K562 (cell line): ENCODE measurements around the gene SLC37A4. TPM values are rescaled to one million over a fixed set of nuclear protein-coding genes. Genes with fewer than 3 reads are reported as not detected.
A peak's percentile ranks its signal among the peaks of the same experiment; 100 is the strongest.

ENCODE experiments used
- ATAC-seq: fragments of 200-7000 bp; cut with Tn5 transposase; 3 replicates; pipeline ENCODE4 v1.9.1; 2020; ENCODE audit warnings: moderate library complexity
- BruUV-seq: library from RNA; stranded (reverse); fragments of 400-500 nt; replicated peaks from 2 replicates; lab custom pipeline; 2021; lab: Mats Ljungman, UMichigan
- CTCF ChIA-PET: fragments of 300-600 bp; formaldehyde crosslinking; extraction: SDS; loops from one replicate; lab custom pipeline; 2021; ENCODE audit warnings: low intra/inter-chr PET ratio; lab: Yijun Ruan, JAX
- POLR2A ChIA-PET: fragments of 300-600, 350-650 bp; sonication (Branson Sonifier 250); formaldehyde crosslinking; extraction: SDS; loops from one replicate; lab custom pipeline; 2021; ENCODE audit warnings: antibody characterized with exemption, inconsistent platforms; lab: Yijun Ruan, JAX
- DNase-seq, 4 experiments: peaks; one replicate each; pipeline versions ENCODE4 v3.0.0 to v3.0.0-alpha.2; 2011 to 2018; ENCODE audit warnings: low spot score in 3 of 4, mixed read lengths in 3 of 4; ENCODE audit errors: extremely low read depth in 1 of 4
- FAIRE-seq: peaks from 2 replicates; lab custom pipeline; 2011; peaks lifted over from hg19 to GRCh38; lab: Jason Lieb, UNC
- H2AFZ ChIP-seq: 2 replicates; pipeline ENCODE4 v1.6.0; 2011; ENCODE audit warnings: low read depth, low read length, control low read depth, inconsistent platforms
- H3K27ac ChIP-seq: fragments of 200-600 bp; 3 replicates; pipeline ENCODE4 v1.8.0; 2011; ENCODE audit warnings: low read depth, mild to moderate bottlenecking, control low read depth, inconsistent platforms, low read length, moderate library complexity, mixed read lengths; ENCODE audit errors: extremely low read depth
- H3K27me3 ChIP-seq, 2 experiments: fragments of 300-600 bp in 1 of 2; 2 replicates in 1 of 2; 3 replicates in 1 of 2; pipeline versions ENCODE4 v1.6.0 to v1.8.0; 2011; ENCODE audit warnings: inconsistent platforms in 2 of 2, low read length in 2 of 2, mild to moderate bottlenecking in 1 of 2, mixed read lengths in 1 of 2, moderate library complexity in 1 of 2; ENCODE audit not compliant: control insufficient read depth in 2 of 2, insufficient read depth in 2 of 2
- H3K36me3 ChIP-seq: fragments of 300-600 bp; 3 replicates; pipeline ENCODE4 v1.8.0; 2011; ENCODE audit warnings: mild to moderate bottlenecking, low read length, inconsistent platforms; ENCODE audit not compliant: control insufficient read depth, insufficient read depth
- H3K4me1 ChIP-seq, 2 experiments: fragments of 200-600 bp in 1 of 2; replicated peaks in 1 of 2; 2 replicates in 1 of 2; 3 replicates in 1 of 2; pipeline versions ENCODE4 v1.5.1 to v1.8.0; 2011; ENCODE audit warnings: inconsistent platforms in 2 of 2, low read length in 2 of 2, mild to moderate bottlenecking in 1 of 2, mixed read lengths in 1 of 2, moderate library complexity in 1 of 2; ENCODE audit not compliant: control insufficient read depth in 2 of 2, insufficient read depth in 2 of 2
- H3K4me2 ChIP-seq: 2 replicates; pipeline ENCODE4 v1.6.1; 2011; ENCODE audit warnings: low read length, control low read depth, inconsistent platforms, mixed read lengths; ENCODE audit not compliant: insufficient read depth
- H3K4me3 ChIP-seq: fragments of 200-600 bp; sonication (generic), shearing (Covaris generic); 2 replicates; pipeline ENCODE4 v1.5.1; 2016; ENCODE audit warnings: control low read depth, inconsistent platforms
- H3K79me2 ChIP-seq: fragments of 200-600 bp; 3 replicates; pipeline ENCODE4 v1.8.0; 2011; ENCODE audit warnings: low read length, inconsistent platforms; ENCODE audit not compliant: control insufficient read depth, insufficient read depth
- H3K9ac ChIP-seq, 2 experiments: 2 replicates each; pipeline versions ENCODE4 v1.6.0 to v1.6.1; 2011; ENCODE audit warnings: low read depth in 2 of 2, low read length in 2 of 2, control low read depth in 1 of 2, inconsistent platforms in 1 of 2, mild to moderate bottlenecking in 1 of 2, mixed read lengths in 1 of 2; ENCODE audit not compliant: insufficient read depth in 1 of 2
- H3K9me1 ChIP-seq: one replicate; pipeline ENCODE4 v1.6.0; 2011; ENCODE audit warnings: inconsistent platforms, mild to moderate bottlenecking, low read length, moderate library complexity; ENCODE audit not compliant: control insufficient read depth, insufficient read depth
- H3K9me3 ChIP-seq: replicated peaks from 2 replicates; pipeline ENCODE4 v1.5.1; 2011; ENCODE audit warnings: low read depth, low read length, inconsistent platforms; ENCODE audit not compliant: control insufficient read depth, insufficient read depth
- H4K20me1 ChIP-seq: replicated peaks from 2 replicates; pipeline ENCODE4 v1.6.1; 2011; ENCODE audit warnings: low read length, inconsistent platforms, mixed read lengths; ENCODE audit not compliant: control insufficient read depth, insufficient read depth
- GTF2E2 ChIP-seq: fragments of 200-800 bp; sonication (Bioruptor generic); IDR thresholded peaks from 2 replicates; pipeline ENCODE4 v1.6.1; 2016; ENCODE audit warnings: missing genetic modification characterization, missing compliant biosample characterization
- HNRNPL ChIP-seq: fragments of 200-400 bp; formaldehyde crosslinking; IDR thresholded peaks from 2 replicates; pipeline ENCODE4 v1.6.1; 2017; ENCODE audit warnings: low read depth, mild to moderate bottlenecking, low read length
- KLF13 ChIP-seq: fragments of 450-650 bp; IDR thresholded peaks from 2 replicates; pipeline ENCODE4 v1.6.1; 2016; ENCODE audit warnings: missing genetic modification characterization, low read depth, mild to moderate bottlenecking, missing compliant biosample characterization, moderate library complexity, borderline replicate concordance
- MEF2A ChIP-seq: IDR thresholded peaks from 2 replicates; pipeline ENCODE4 v1.6.1; 2011; ENCODE audit warnings: low read depth, mild to moderate bottlenecking, low read length, moderate library complexity; ENCODE audit not compliant: control insufficient read depth
- RBFOX2 ChIP-seq: fragments of 200-400 bp; formaldehyde crosslinking; IDR thresholded peaks from 2 replicates; pipeline ENCODE4 v1.6.1; 2017; ENCODE audit warnings: low read depth, mild to moderate bottlenecking, low read length, moderate library complexity
- SMAD2 ChIP-seq: fragments of 150-350 bp; IDR thresholded peaks from 2 replicates; pipeline ENCODE4 v1.6.1; 2014; ENCODE audit warnings: low read depth, mild to moderate bottlenecking, low read length
- ZNF408 ChIP-seq: fragments of 250-450 bp; sonication (Bioruptor Pico); IDR thresholded peaks from 2 replicates; pipeline ENCODE4 v1.4.0; 2020; ENCODE audit warnings: low read depth, mild to moderate bottlenecking, moderate library complexity
- WGBS: fragments of 100-300 bp; shearing (Covaris generic); methylation state at CpG from one replicate; pipeline ENCODE4 v1.1.6; 2016; ENCODE audit warnings: low coverage, mixed read lengths; ENCODE audit not compliant: insufficient coverage; ENCODE audit errors: missing lambda C conversion rate; 5-methylcytosine and 5-hydroxymethylcytosine counted together
- in situ Hi-C: fragments of 300-500 bp; cut with MboI; formaldehyde crosslinking; loops from 4 replicates; pipeline ENCODE4 v1.15.0; 2018; ENCODE audit warnings: inconsistent platforms, mixed read lengths
- intact Hi-C: fragments of 100-400 bp; cut with micrococcal nuclease; formaldehyde crosslinking; loops from 2 replicates; pipeline ENCODE4 v1.14.2; 2022
- polyA plus RNA-seq, 8 experiments: library from polyadenylated mRNA; depleted of rRNA in 4 of 8; stranded (reverse) in 5 of 8; unstranded in 3 of 8; fragments of >200 nt; fragmentation: Nextera tagmentation in 2 of 8; fragmentation: Illumina TruSeq in 1 of 8; extraction: Ambion mirVana in 2 of 8; extraction: Trizol in 1 of 8; gene quantifications; 2 replicates each; pipeline versions ENCODE4 v1.2.1 to v1.2.3, GENCODE V29; 2011 to 2014; ENCODE audit warnings: inconsistent platforms in 1 of 8, missing spikeins in 1 of 8
- total RNA-seq, 7 experiments: library from RNA; depleted of rRNA in 6 of 7; stranded (reverse); fragments of >200 nt in 6 of 7; fragmentation: Illumina TruSeq in 2 of 7; extraction: Trizol in 2 of 7; gene quantifications; 2 replicates each; pipeline versions ENCODE4 v1.2.1 to v1.2.3, GENCODE V29; 2011 to 2021; ENCODE audit warnings: low replicate concordance in 1 of 7

SLC37A4 gene
- total and polyA plus RNA-seq, 9 of the 15 experiments (the other 6 are each of a cell fraction or from before 2014, with no cell fraction given), result 24.7 to 73.9 (median 40.7) TPM

DNA sequence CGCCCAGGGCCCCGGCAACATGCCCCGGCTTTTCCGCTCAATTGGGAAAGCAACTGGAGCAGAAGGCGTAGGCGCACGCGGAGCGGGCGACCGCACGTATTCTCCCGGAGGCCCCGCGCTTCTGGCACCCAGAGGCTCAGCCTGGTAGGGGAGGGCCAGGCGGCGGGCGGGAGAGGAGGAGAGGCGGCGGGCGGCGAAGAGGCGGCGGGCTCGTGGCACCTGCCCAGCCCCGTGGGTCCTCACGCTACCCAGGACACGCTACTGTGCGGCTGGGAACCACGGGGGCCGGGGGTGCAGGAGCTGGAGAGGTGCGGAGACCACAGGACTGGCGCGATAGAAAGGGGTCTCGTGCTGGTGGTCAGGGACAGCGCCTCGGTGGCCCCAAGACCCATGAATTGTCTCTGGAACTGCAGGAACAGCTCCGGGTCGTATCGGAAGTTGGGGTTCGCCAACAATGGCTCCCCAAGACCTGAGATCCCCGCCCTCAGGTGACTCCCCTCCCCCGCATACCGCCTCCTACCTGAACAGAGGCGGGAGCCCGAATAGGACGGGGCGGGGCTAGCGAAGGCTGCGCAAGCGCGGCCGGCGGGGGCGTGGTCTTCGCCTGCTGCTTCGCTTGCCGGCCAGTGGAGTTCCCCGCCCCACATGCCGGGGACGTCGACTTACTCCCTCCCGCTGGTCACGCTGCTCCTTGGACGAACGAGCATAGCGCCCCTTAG lies at the start of gene SLC37A4 (continued):
- TF ChIP-seq KLF13 (tag) (no peak; the same call in 1 of the 2 replicates), SMAD2 (no peak), MEF2A (no peak), GTF2E2 (tag) (no peak), ZNF408 (CRISPR knock-in tag) (no peak)

- H3K27ac ChIP-seq, result no peak overlapping the region
- BruUV-seq, result no TSS peak
- H3K4me3 ChIP-seq, result no peak overlapping the region
- H3K4me2 ChIP-seq, result no peak overlapping the region
- no peak overlapping the region for H3K9ac ChIP-seq
- no peaks in the 10 kb centered on the region for H3K9me3 ChIP-seq
- in situ Hi-C loops (no loop called here), intact Hi-C loops (no loop called here)
- ChIA-PET POLR2A (interaction anchor here (0.6 to 2.1 kb wide), 7 partner anchors 8 to 22 kb away, joined by 3 to 12 read pairs (median 5); partner anchors contain the start of gene VPS11), CTCF (no interaction called here)
- DNase-seq (no peak), FAIRE-seq (no peak), ATAC-seq (no peak)
- H3K79me2 ChIP-seq, result no peaks in the 10 kb centered on the region
- H3K4me1 ChIP-seq, result peaks cover 0 to 4% of the 10 kb centered on the region in 2 experiments; a peak in 1 of 5 replicates
- H4K20me1 ChIP-seq, result no peaks in the 10 kb centered on the region
- WGBS, result 86% methylated on average over 18 of the region's 19 CpGs
- no peaks in the 10 kb centered on the region for H3K9me1 ChIP-seq
- TF ChIP-seq RBFOX2 (0 out of 2 replicates have a peak, but pooled peaks have one; percentile 27), HNRNPL (no peak)
- peaks cover 71% of the 10 kb centered on the region for H3K36me3 ChIP-seq
- H2AFZ ChIP-seq, result no peak overlapping the region
- no peaks in the 10 kb centered on the region for H3K27me3 ChIP-seq
Observed at GRCh38 chr11:119078675-119079420, 48.2 kb upstream of the SLC37A4 start.
